Neural cell (in vitro differentiated cells): Measurements from ENCODE around the gene FMN2. TPM values are rescaled to one million over a fixed set of nuclear protein-coding genes. Genes with fewer than 3 reads are reported as not detected.
A peak's percentile ranks its signal among the peaks of the same experiment; 100 is the strongest.

Source experiments
- H2AFZ ChIP-seq: fragments of 200-600, 300-800 bp; sonication (generic), shearing (Covaris generic); 2 replicates; pipeline ENCODE4 v1.6.0; 2014; ENCODE audit warnings: low read depth, mild to moderate bottlenecking, antibody characterized with exemption, low read length, moderate library complexity
- H3F3A ChIP-seq: fragments of 200-600 bp; shearing (Covaris generic); 2 replicates; pipeline ENCODE4 v1.6.1; 2016; ENCODE audit warnings: mild to moderate bottlenecking, moderate library complexity, mixed read lengths, antibody characterized with exemption, low read length; ENCODE audit not compliant: insufficient read depth, poor library complexity, severe bottlenecking
- H3K27ac ChIP-seq: fragments of 200-600, 300-800 bp; sonication (generic), shearing (Covaris generic); 2 replicates; pipeline ENCODE4 v1.5.1; 2014; ENCODE audit warnings: mild to moderate bottlenecking, low read length, moderate library complexity
- H3K27me3 ChIP-seq: fragments of 300-800, 200-600 bp; sonication (generic), shearing (Covaris generic); 2 replicates; pipeline ENCODE4 v1.6.0; 2014; ENCODE audit warnings: mild to moderate bottlenecking, low read depth, low read length, moderate library complexity; ENCODE audit not compliant: insufficient read depth
- H3K36me3 ChIP-seq: fragments of 300-800, 200-600 bp; sonication (generic), shearing (Covaris generic); 2 replicates; pipeline ENCODE4 v1.5.1; 2014; ENCODE audit warnings: mild to moderate bottlenecking, antibody characterized with exemption, low read length, moderate library complexity; ENCODE audit not compliant: insufficient read depth
- H3K4me2 ChIP-seq: fragments of 300-800, 200-600 bp; sonication (generic), shearing (Covaris generic); 2 replicates; pipeline ENCODE4 v1.6.0; 2014; ENCODE audit warnings: mild to moderate bottlenecking, low read length
- H3K4me3 ChIP-seq: fragments of 300-800, 200-600 bp; sonication (generic), shearing (Covaris generic); 2 replicates; pipeline ENCODE4 v1.5.1; 2014; ENCODE audit warnings: mild to moderate bottlenecking, low read length, moderate library complexity
- H3K79me2 ChIP-seq: fragments of 200-600 bp; shearing (Covaris generic); replicated peaks from 2 replicates; pipeline ENCODE4 v1.6.0; 2014; ENCODE audit warnings: mild to moderate bottlenecking, low read length, moderate library complexity; ENCODE audit not compliant: insufficient read depth
- H3K9ac ChIP-seq: fragments of 300-800, 200-600 bp; sonication (generic), shearing (Covaris generic); 2 replicates; pipeline ENCODE4 v1.6.1; 2016; ENCODE audit warnings: mild to moderate bottlenecking, low read length, mixed read lengths
- H3K9me2 ChIP-seq: fragments of 200-600 bp; shearing (Covaris generic); 2 replicates; pipeline ENCODE4 v1.6.1; 2016; ENCODE audit warnings: mild to moderate bottlenecking, low read length, mixed read lengths; ENCODE audit not compliant: insufficient read depth
- H3K9me3 ChIP-seq: fragments of 200-600, 300-800 bp; sonication (generic), shearing (Covaris generic); 2 replicates; pipeline ENCODE4 v1.6.1; 2016; ENCODE audit warnings: mild to moderate bottlenecking, mixed run types, low read length, moderate library complexity, mixed read lengths
- H4K20me1 ChIP-seq: fragments of 200-600 bp; shearing (Covaris generic); 2 replicates; pipeline ENCODE4 v1.6.1; 2016; ENCODE audit warnings: mild to moderate bottlenecking, mixed run types; ENCODE audit not compliant: insufficient read depth
- EP300 ChIP-seq: fragments of 450-650 bp; conservative IDR thresholded peaks from 2 replicates; pipeline ENCODE4 v1.6.1; 2014; ENCODE audit warnings: antibody characterized with exemption, mild to moderate bottlenecking, moderate library complexity; ENCODE audit not compliant: poor library complexity, severe bottlenecking
- EZH2 ChIP-seq: fragments of 200-600, 300-800 bp; shearing (Covaris generic), sonication (generic); IDR thresholded peaks from 2 replicates; pipeline ENCODE4 v1.6.1; 2014; ENCODE audit warnings: antibody characterized with exemption, low read length, borderline replicate concordance, mild to moderate bottlenecking; ENCODE audit not compliant: insufficient read depth, poor library complexity, severe bottlenecking
- MXI1 ChIP-seq: fragments of 450-650 bp; conservative IDR thresholded peaks from 2 replicates; pipeline ENCODE4 v1.6.1; 2014; ENCODE audit warnings: antibody characterized with exemption, mild to moderate bottlenecking; ENCODE audit not compliant: poor library complexity, severe bottlenecking
- POLR2AphosphoS5 ChIP-seq: IDR thresholded peaks from 2 replicates; pipeline ENCODE4 v1.6.1; 2012
- RAD21 ChIP-seq: fragments of 450-650 bp; conservative IDR thresholded peaks from 2 replicates; pipeline ENCODE4 v1.6.1; 2014; ENCODE audit warnings: antibody characterized with exemption, mild to moderate bottlenecking, moderate library complexity
- REST ChIP-seq: IDR thresholded peaks from 2 replicates; pipeline ENCODE4 v1.6.1; 2012; ENCODE audit warnings: borderline replicate concordance
- SMC3 ChIP-seq: fragments of 450-650 bp; conservative IDR thresholded peaks from 2 replicates; pipeline ENCODE4 v1.6.1; 2014; ENCODE audit warnings: antibody characterized with exemption, mild to moderate bottlenecking, moderate library complexity; ENCODE audit not compliant: poor library complexity
- TAF1 ChIP-seq: IDR thresholded peaks from 2 replicates; pipeline ENCODE4 v1.6.1; 2012; ENCODE audit warnings: low read depth
- polyA plus RNA-seq: library from polyadenylated mRNA; depleted of rRNA; stranded (reverse); fragments of >200 nt; gene quantifications from 2 replicates; pipeline ENCODE4 v1.2.3, GENCODE V29; 2014
- TF ChIP-seq, protein P1 (sequence below): fragments of 450-650 bp; IDR thresholded peaks from 2 replicates; pipeline ENCODE4 v1.5.1; 2014; ENCODE audit warnings: antibody characterized with exemption, mild to moderate bottlenecking, moderate library complexity; ENCODE audit not compliant: poor library complexity, severe bottlenecking

The FMN2 gene
- polyA plus RNA-seq, 1 donor from 2014 or later = 23.9 TPM

DNA sequence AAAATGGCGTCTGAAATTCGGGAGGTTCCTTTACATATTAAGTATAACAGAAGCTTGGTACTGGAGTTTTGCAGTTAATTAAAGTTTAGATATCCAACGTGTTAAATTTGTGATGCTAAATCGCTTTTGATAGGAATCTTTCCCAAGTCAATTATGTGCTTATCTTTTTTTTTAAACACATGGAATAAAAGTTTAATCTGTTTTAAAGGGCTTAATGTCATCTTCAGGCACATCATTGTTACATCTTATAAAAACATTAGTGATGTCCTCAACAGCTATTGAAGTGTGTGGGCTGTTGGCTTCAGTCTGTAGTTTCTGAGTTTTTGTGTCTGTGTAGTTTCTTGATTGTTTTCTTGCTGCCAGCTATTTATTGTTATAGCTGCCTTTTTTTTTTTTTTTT, 5.3 kb downstream of the FMN2 start:
- TF ChIP-seq TAF1 = no peak
- TF ChIP-seq EZH2 = no peak
- TF ChIP-seq SMC3 = no peak
- TF ChIP-seq MXI1 = no peak
- TF ChIP-seq EP300 = no peak
- TF ChIP-seq REST = no peak
- TF ChIP-seq RAD21 = no peak
- TF ChIP-seq POLR2AphosphoS5 = no peak
- TF ChIP-seq, protein P1, sequence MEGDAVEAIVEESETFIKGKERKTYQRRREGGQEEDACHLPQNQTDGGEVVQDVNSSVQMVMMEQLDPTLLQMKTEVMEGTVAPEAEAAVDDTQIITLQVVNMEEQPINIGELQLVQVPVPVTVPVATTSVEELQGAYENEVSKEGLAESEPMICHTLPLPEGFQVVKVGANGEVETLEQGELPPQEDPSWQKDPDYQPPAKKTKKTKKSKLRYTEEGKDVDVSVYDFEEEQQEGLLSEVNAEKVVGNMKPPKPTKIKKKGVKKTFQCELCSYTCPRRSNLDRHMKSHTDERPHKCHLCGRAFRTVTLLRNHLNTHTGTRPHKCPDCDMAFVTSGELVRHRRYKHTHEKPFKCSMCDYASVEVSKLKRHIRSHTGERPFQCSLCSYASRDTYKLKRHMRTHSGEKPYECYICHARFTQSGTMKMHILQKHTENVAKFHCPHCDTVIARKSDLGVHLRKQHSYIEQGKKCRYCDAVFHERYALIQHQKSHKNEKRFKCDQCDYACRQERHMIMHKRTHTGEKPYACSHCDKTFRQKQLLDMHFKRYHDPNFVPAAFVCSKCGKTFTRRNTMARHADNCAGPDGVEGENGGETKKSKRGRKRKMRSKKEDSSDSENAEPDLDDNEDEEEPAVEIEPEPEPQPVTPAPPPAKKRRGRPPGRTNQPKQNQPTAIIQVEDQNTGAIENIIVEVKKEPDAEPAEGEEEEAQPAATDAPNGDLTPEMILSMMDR = no peak
- Histone ChIP-seq H2AFZ (no peak overlapping the region), H3K9me2 (no peaks in the 10 kb centered on the region), H3K9me3 (no peaks in the 10 kb centered on the region), H3K4me3 (peak overlapping the region; percentile 97), H3K36me3 (no peaks in the 10 kb centered on the region), H3K27ac (no peak overlapping the region), H4K20me1 (peaks cover 4% of the 10 kb centered on the region), H3K9ac (no peak overlapping the region), H3K79me2 (peaks cover 63% of the 10 kb centered on the region), H3F3A (no peaks in the 10 kb centered on the region), H3K27me3 (no peaks in the 10 kb centered on the region), H3K4me2 (peak overlapping the region; percentile 63)

GRCh38 chr1:240098534-240098933, 6.9 kb downstream of the FMN2 start:
- H3K27ac ChIP-seq = no peak overlapping the region
- H3K79me2 ChIP-seq = peaks cover 62% of the 10 kb centered on the region
- no peaks in the 10 kb centered on the region for H3K36me3 ChIP-seq
- H3K9ac ChIP-seq = no peak overlapping the region
- no peaks in the 10 kb centered on the region for H3K9me2 ChIP-seq
- peaks cover 3% of the 10 kb centered on the region for H4K20me1 ChIP-seq
- no peak overlapping the region for H3K4me3 ChIP-seq
- H3K4me2 ChIP-seq = no peak overlapping the region
- no peaks in the 10 kb centered on the region for H3K9me3 ChIP-seq
- no peaks in the 10 kb centered on the region for H3F3A ChIP-seq
- H2AFZ ChIP-seq = no peak overlapping the region
- TF ChIP-seq, protein P1 = no peak
- no peak for TF ChIP-seq POLR2AphosphoS5
- no peak for TF ChIP-seq MXI1
- H3K27me3 ChIP-seq = no peaks in the 10 kb centered on the region
